HG02759 (cell line): ENCODE measurements around the gene GLS.
"Not testable (repeated sequence)": the region's sequence is repeated elsewhere in the genome, so short reads cannot be mapped to it uniquely, and the experiment has no call there.

Source experiments
- ATAC-seq: cut with Tn5 transposase; IDR thresholded peaks from one replicate; pipeline ENCODE4 v1.9.1; 2021; ENCODE audit warnings: mild to moderate bottlenecking, moderate library complexity; ENCODE audit not compliant: unreplicated experiment

GLS gene

GRCh38 chr2:190880378-190881083 is at the start of gene GLS:
Gene GLS (plus strand): TSS chr2:190880821. CDS start chr2:190881085, 264 bp downstream.
- ATAC-seq: peak; percentile 70

GRCh38 chr2:190831941-190832340 is 48.7 kb upstream of the GLS start:
- ATAC-seq: no peak

- no peak for ATAC-seq
Measured at GRCh38 chr2:190834890-190835208, 45.8 kb upstream of the GLS start.

- no peak for ATAC-seq
Measured at GRCh38 chr2:190835303-190835930, 45.2 kb upstream of the GLS start.

GRCh38 chr2:190836767-190837166 is 43.9 kb upstream of the GLS start:
- no peak for ATAC-seq

- no peak for ATAC-seq
Measured at GRCh38 chr2:190837420-190837819, 43.2 kb upstream of the GLS start.

GRCh38 chr2:190837952-190838361 is 42.7 kb upstream of the GLS start:
- no peak for ATAC-seq

GRCh38 chr2:190838492-190838910 is 42.1 kb upstream of the GLS start:
- ATAC-seq: no peak

GRCh38 chr2:190840569-190841172 is 40.0 kb upstream of the GLS start:
- ATAC-seq: no peak

- ATAC-seq: no peak
Measured at GRCh38 chr2:190841707-190842505, 38.7 kb upstream of the GLS start.

- no peak for ATAC-seq
Measured at GRCh38 chr2:190842606-190843104, 38.0 kb upstream of the GLS start.

GRCh38 chr2:190843890-190844699 is 36.5 kb upstream of the GLS start:
- peak; percentile 97 for ATAC-seq

GRCh38 chr2:190844700-190845401 is 35.8 kb upstream of the GLS start:
- ATAC-seq: no peak

GRCh38 chr2:190846746-190847145 is 33.9 kb upstream of the GLS start:
- ATAC-seq: no peak

- no peak for ATAC-seq
Measured at GRCh38 chr2:190847504-190848081, 33.0 kb upstream of the GLS start.

- no peak for ATAC-seq
Measured at GRCh38 chr2:190849774-190850173, 30.8 kb upstream of the GLS start.

GRCh38 chr2:190853022-190853421 is 27.6 kb upstream of the GLS start:
- ATAC-seq: not testable (repeated sequence)

- peak; percentile 64 for ATAC-seq
Measured at GRCh38 chr2:190853531-190854383, 26.9 kb upstream of the GLS start.

- no peak for ATAC-seq
Measured at GRCh38 chr2:190854726-190855125, 25.9 kb upstream of the GLS start.
